Measurements from ENCODE around the gene SLC25A36. TPM values are rescaled to one million over a fixed set of nuclear protein-coding genes. Genes with fewer than 3 reads are reported as not detected.
"Not testable (repeated sequence)": the region's sequence is repeated elsewhere in the genome, so short reads cannot be mapped to it uniquely, and the experiment has no call there.

The SLC25A36 gene
- total RNA-seq, 1 donor from 2014 or later: 80.7 TPM

GRCh38 chr3:140950144-140950543 is 8.5 kb downstream of the SLC25A36 start:
- DNase-seq (ENCODE audit: low spot score): no peak
- H3K36me3 Mint-ChIP-seq (ENCODE audit: low read depth, unreplicated experiment): no peaks in the 10 kb centered on the region
- no peaks in the 10 kb centered on the region for H3K9me3 Mint-ChIP-seq (ENCODE audit: unreplicated experiment)
- H3K4me3 Mint-ChIP-seq (ENCODE audit: unreplicated experiment): no peak overlapping the region
- peaks cover 9% of the 10 kb centered on the region for H3K4me1 Mint-ChIP-seq (ENCODE audit: unreplicated experiment)
- no peak overlapping the region for H3K27ac Mint-ChIP-seq (ENCODE audit: unreplicated experiment)
- H3K27me3 Mint-ChIP-seq (ENCODE audit: unreplicated experiment): no peaks in the 10 kb centered on the region
- TF ChIP-seq CTCF (IDR thresholded peaks at IDR 0.05; ENCODE audit: unreplicated experiment): no peak

- H3K27me3 Mint-ChIP-seq (ENCODE audit: unreplicated experiment): no peaks in the 10 kb centered on the region
- peak overlapping the region; percentile 45 for H3K27ac Mint-ChIP-seq (ENCODE audit: unreplicated experiment)
- H3K4me3 Mint-ChIP-seq (ENCODE audit: unreplicated experiment): no peak overlapping the region
- no peaks in the 10 kb centered on the region for H3K9me3 Mint-ChIP-seq (ENCODE audit: unreplicated experiment)
- peaks cover 7% of the 10 kb centered on the region for H3K4me1 Mint-ChIP-seq (ENCODE audit: unreplicated experiment)
- H3K36me3 Mint-ChIP-seq (ENCODE audit: low read depth, unreplicated experiment): no peaks in the 10 kb centered on the region
- DNase-seq (ENCODE audit: low spot score): no peak
- no peak for TF ChIP-seq CTCF (IDR thresholded peaks at IDR 0.05; ENCODE audit: unreplicated experiment)
Measured at GRCh38 chr3:140950863-140951262, 9.2 kb downstream of the SLC25A36 start.

- H3K27me3 Mint-ChIP-seq (ENCODE audit: unreplicated experiment); H3K4me3 Mint-ChIP-seq (ENCODE audit: unreplicated experiment); DNase-seq (ENCODE audit: low spot score); H3K9me3 Mint-ChIP-seq (ENCODE audit: unreplicated experiment); H3K4me1 Mint-ChIP-seq (ENCODE audit: unreplicated experiment); H3K27ac Mint-ChIP-seq (ENCODE audit: unreplicated experiment); H3K36me3 Mint-ChIP-seq (ENCODE audit: low read depth, unreplicated experiment): not testable (repeated sequence)
Measured at GRCh38 chr3:140951750-140952149, 10.1 kb downstream of the SLC25A36 start.

GRCh38 chr3:140953028-140953960 is 11.7 kb downstream of the SLC25A36 start:
- H3K4me1 Mint-ChIP-seq (ENCODE audit: unreplicated experiment): peaks cover 7% of the 10 kb centered on the region
- H3K27ac Mint-ChIP-seq (ENCODE audit: unreplicated experiment): peak overlapping the region; percentile 33
- no peak overlapping the region for H3K4me3 Mint-ChIP-seq (ENCODE audit: unreplicated experiment)

GRCh38 chr3:140954576-140954975 is 12.9 kb downstream of the SLC25A36 start:
- no peaks in the 10 kb centered on the region for H3K9me3 Mint-ChIP-seq (ENCODE audit: unreplicated experiment)
- H3K27ac Mint-ChIP-seq (ENCODE audit: unreplicated experiment): no peak overlapping the region
- DNase-seq (ENCODE audit: low spot score): no peak
- no peaks in the 10 kb centered on the region for H3K36me3 Mint-ChIP-seq (ENCODE audit: low read depth, unreplicated experiment)
- no peaks in the 10 kb centered on the region for H3K27me3 Mint-ChIP-seq (ENCODE audit: unreplicated experiment)
- H3K4me1 Mint-ChIP-seq (ENCODE audit: unreplicated experiment): peaks cover 7% of the 10 kb centered on the region
- no peak for TF ChIP-seq CTCF (IDR thresholded peaks at IDR 0.05; ENCODE audit: unreplicated experiment)
- H3K4me3 Mint-ChIP-seq (ENCODE audit: unreplicated experiment): no peak overlapping the region

More at GRCh38 chr3:140953028-140953960, 11.7 kb downstream of the SLC25A36 start:
- Mint-ChIP-seq H3K9me3 (ENCODE audit: unreplicated experiment) (no peaks in the 10 kb centered on the region), H3K36me3 (ENCODE audit: low read depth, unreplicated experiment) (no peaks in the 10 kb centered on the region), H3K27me3 (ENCODE audit: unreplicated experiment) (no peaks in the 10 kb centered on the region)
- no peak for TF ChIP-seq CTCF (IDR thresholded peaks at IDR 0.05; ENCODE audit: unreplicated experiment)
- no peak for DNase-seq (ENCODE audit: low spot score)
